ENCODE measurements around the gene PSTPIP1.

DNA sequence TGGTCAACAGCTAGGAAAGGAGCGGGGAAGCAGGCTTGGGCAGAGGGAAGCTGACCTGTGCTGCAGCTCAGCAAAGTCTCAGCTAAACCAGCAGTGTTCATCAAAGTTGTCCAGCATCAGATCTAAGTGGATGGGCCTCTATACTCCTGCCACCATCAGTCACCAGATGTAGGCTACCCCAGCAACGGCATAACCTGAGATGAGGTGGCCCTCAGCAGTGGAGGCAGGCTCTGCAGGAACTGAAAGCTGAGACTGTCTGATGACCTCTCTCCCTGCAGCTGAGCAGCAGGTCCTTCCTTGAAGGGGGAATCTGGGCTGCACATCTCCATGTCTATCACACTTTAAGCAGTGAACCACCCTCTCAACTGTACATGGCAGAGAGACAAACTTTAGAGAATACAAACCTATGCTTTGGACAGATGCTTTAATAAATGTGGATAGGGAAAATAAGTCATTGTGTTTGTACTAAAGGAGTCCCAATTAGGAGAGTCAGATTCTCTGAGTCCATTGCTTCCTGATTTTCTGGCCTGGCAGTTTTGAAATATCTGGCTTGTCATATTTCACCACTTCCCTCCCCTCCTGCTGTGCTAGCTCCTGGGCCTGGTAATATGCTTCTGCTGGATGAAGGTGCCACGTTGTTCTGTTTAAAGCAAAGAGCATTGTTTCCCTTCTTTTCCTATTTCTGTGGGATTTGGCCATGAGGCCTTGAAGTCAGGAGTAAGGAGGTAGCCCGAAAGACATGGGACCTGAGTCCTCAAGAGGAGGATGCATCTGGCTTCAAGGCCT, 11.1 kb upstream of the PSTPIP1 start:
- TF ChIP-seq POLR2A (IDR thresholded peaks at IDR 0.05; ENCODE audit: control extremely low read depth in 1 of 2, low read depth in 2 of 2, low read length in 2 of 2) (no peak), CEBPB (IDR thresholded peaks at IDR 0.05; ENCODE audit: low read depth, low read length) (no peak), RBBP5 (IDR thresholded peaks at IDR 0.05; ENCODE audit: borderline replicate concordance, low read depth, low read length) (no peak), CTCF (IDR thresholded peaks at IDR 0.05; ENCODE audit: control extremely low read depth in 1 of 3, insufficient read depth in 1 of 3, low read depth in 1 of 3, low read length in 3 of 3) (no peak), POLR2AphosphoS5 (IDR thresholded peaks at IDR 0.05; ENCODE audit: low read depth, low read length) (no peak), BRCA1 (IDR thresholded peaks at IDR 0.05; ENCODE audit: low read depth, low read length) (no peak)
